ENCODE data around the gene ARHGAP6.

Gene ARHGAP6

GRCh38 chrX:11447418-11447817 lies 218.3 kb downstream of the ARHGAP6 start:
- no peak for DNase-seq (ENCODE audit: low read depth)
- TF ChIP-seq CTCF (IDR thresholded peaks at IDR 0.05; ENCODE audit: low read depth, low read length) (no peak), POLR2A (IDR thresholded peaks at IDR 0.05; ENCODE audit: extremely low read depth, insufficient read length) (no peak), MYC (IDR thresholded peaks at IDR 0.05; ENCODE audit: low read depth, low read length) (no peak), MAX (IDR thresholded peaks at IDR 0.05; ENCODE audit: low read depth, low read length) (no peak)
- no peak overlapping the region for H3K4me3 ChIP-seq (ENCODE audit: low read depth, low read length)

- no peak for TF ChIP-seq MYC (IDR thresholded peaks at IDR 0.05; ENCODE audit: low read depth, low read length)
- TF ChIP-seq CTCF (IDR thresholded peaks at IDR 0.05; ENCODE audit: low read depth, low read length), result no peak
- no peak for TF ChIP-seq MAX (IDR thresholded peaks at IDR 0.05; ENCODE audit: low read depth, low read length)
- TF ChIP-seq POLR2A (IDR thresholded peaks at IDR 0.05; ENCODE audit: extremely low read depth, insufficient read length), result no peak
- H3K4me3 ChIP-seq (ENCODE audit: low read depth, low read length), result no peak overlapping the region
- DNase-seq (ENCODE audit: low read depth), result no peak
These were observed 218.8 kb downstream of the ARHGAP6 start for GRCh38 chrX:11446949-11447348.

GRCh38 chrX:11446336-11446735 lies 219.4 kb downstream of the ARHGAP6 start:
- no peak for DNase-seq (ENCODE audit: low read depth)
- TF ChIP-seq CTCF (IDR thresholded peaks at IDR 0.05; ENCODE audit: low read depth, low read length), result no peak
- no peak for TF ChIP-seq MYC (IDR thresholded peaks at IDR 0.05; ENCODE audit: low read depth, low read length)
- TF ChIP-seq MAX (IDR thresholded peaks at IDR 0.05; ENCODE audit: low read depth, low read length), result no peak
- no peak for TF ChIP-seq POLR2A (IDR thresholded peaks at IDR 0.05; ENCODE audit: extremely low read depth, insufficient read length)
- no peak overlapping the region for H3K4me3 ChIP-seq (ENCODE audit: low read depth, low read length)

GRCh38 chrX:11445540-11445939 lies 220.2 kb downstream of the ARHGAP6 start:
- no peak for DNase-seq (ENCODE audit: low read depth)
- TF ChIP-seq POLR2A (IDR thresholded peaks at IDR 0.05; ENCODE audit: extremely low read depth, insufficient read length), result no peak
- no peak for TF ChIP-seq MYC (IDR thresholded peaks at IDR 0.05; ENCODE audit: low read depth, low read length)
- no peak for TF ChIP-seq CTCF (IDR thresholded peaks at IDR 0.05; ENCODE audit: low read depth, low read length)
- TF ChIP-seq MAX (IDR thresholded peaks at IDR 0.05; ENCODE audit: low read depth, low read length), result no peak

GRCh38 chrX:11444052-11444451 lies 221.7 kb downstream of the ARHGAP6 start:
- no peak overlapping the region for H3K4me3 ChIP-seq (ENCODE audit: low read depth, low read length)
- TF ChIP-seq POLR2A (IDR thresholded peaks at IDR 0.05; ENCODE audit: extremely low read depth, insufficient read length), result no peak
- no peak for TF ChIP-seq MAX (IDR thresholded peaks at IDR 0.05; ENCODE audit: low read depth, low read length)
- TF ChIP-seq CTCF (IDR thresholded peaks at IDR 0.05; ENCODE audit: low read depth, low read length), result no peak
- no peak for TF ChIP-seq MYC (IDR thresholded peaks at IDR 0.05; ENCODE audit: low read depth, low read length)
- DNase-seq (ENCODE audit: low read depth), result no peak

More at GRCh38 chrX:11445540-11445939, 220.2 kb downstream of the ARHGAP6 start:
- H3K4me3 ChIP-seq (ENCODE audit: low read depth, low read length), result no peak overlapping the region

GRCh38 chrX:11439846-11440245 lies 225.9 kb downstream of the ARHGAP6 start:
- TF ChIP-seq MAX (IDR thresholded peaks at IDR 0.05; ENCODE audit: low read depth, low read length) (no peak), MYC (IDR thresholded peaks at IDR 0.05; ENCODE audit: low read depth, low read length) (no peak), POLR2A (IDR thresholded peaks at IDR 0.05; ENCODE audit: extremely low read depth, insufficient read length) (no peak), CTCF (IDR thresholded peaks at IDR 0.05; ENCODE audit: low read depth, low read length) (no peak)
- H3K4me3 ChIP-seq (ENCODE audit: low read depth, low read length), result no peak overlapping the region
- DNase-seq (ENCODE audit: low read depth), result no peak
